ENCODE measurements around the gene TFDP3.

TFDP3 gene

GRCh38 chrX:133179500-133179899 is 38.7 kb downstream of the TFDP3 start:
- no peak for DNase-seq (ENCODE audit: low read depth in 2 of 2)
- no peak overlapping the region for H3K4me3 ChIP-seq (replicated peaks in 1 of 2; ENCODE audit: low read depth in 2 of 2, low read length in 2 of 2)
- TF ChIP-seq CTCF (IDR thresholded peaks at IDR 0.05; ENCODE audit: low read depth, low read length) = no peak

DNA sequence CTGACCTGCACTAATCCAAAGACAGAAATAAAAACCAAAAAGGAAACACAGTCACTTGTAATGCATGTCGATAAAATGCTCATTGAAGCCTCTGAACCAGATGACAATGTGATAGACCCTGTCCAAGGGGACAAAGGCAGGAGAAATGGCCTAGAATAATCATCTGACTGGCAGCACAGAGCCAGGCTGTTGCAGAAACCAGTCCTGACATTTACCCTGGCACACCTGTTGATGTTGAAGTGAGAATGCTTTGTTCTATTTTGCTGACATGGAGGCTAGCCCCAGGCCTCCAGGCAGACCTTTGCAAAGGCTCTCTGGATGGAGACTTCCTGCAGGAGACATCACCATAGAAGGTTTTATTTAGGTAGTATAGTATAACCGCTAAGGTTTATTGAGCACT is 41.0 kb downstream of the TFDP3 start:
- no peak for TF ChIP-seq CTCF (IDR thresholded peaks at IDR 0.05; ENCODE audit: low read depth, low read length)
- DNase-seq (ENCODE audit: low read depth in 2 of 2) = no peak

DNA sequence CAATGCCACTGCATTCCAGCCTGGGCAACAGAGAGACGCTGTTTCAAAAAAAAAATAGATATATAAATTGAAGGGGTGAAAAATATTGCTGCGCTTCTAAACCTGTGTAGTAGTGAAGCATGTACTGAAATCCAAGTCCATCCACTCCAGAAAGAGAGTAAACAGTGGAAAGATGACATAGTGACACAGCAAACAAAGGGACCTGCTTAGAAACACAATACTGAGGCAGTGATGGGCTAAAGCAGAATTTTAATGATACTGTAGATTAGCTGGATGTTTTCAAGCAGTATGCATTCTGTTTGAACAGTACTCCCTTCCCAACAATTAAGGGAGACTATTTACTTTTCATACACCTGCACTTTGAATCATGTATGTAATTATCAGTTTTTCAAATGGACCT is 42.5 kb downstream of the TFDP3 start:
- DNase-seq (ENCODE audit: low read depth in 2 of 2) = no peak
- no peak overlapping the region for H3K4me3 ChIP-seq (replicated peaks in 1 of 2; ENCODE audit: low read depth in 2 of 2, low read length in 2 of 2)
- TF ChIP-seq CTCF (IDR thresholded peaks at IDR 0.05; ENCODE audit: low read depth, low read length) = no peak

More for the DNA sequence above, 41.0 kb downstream of the TFDP3 start:
- no peak overlapping the region for H3K4me3 ChIP-seq (replicated peaks in 1 of 2; ENCODE audit: low read depth in 2 of 2, low read length in 2 of 2)

DNA sequence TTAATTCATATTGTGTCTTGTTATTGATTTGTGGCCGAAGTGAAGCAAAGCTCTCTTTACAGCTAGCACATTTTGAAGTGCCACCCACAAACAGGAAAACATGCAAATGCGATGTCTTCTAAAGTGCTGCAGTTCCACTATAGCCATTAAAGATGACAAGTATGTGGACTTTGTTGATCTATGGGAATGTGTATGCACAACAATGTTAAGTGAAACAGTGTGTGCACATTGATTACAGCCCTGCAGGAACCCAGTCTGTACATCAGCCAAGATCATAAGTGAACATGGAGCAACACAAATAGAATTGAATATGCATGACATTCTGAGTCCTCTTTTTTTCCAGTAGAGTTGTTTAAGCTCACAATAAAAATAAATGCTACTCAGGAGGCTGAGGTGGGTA is 43.0 kb downstream of the TFDP3 start:
- no peak for TF ChIP-seq CTCF (IDR thresholded peaks at IDR 0.05; ENCODE audit: low read depth, low read length)
- no peak overlapping the region for H3K4me3 ChIP-seq (replicated peaks in 1 of 2; ENCODE audit: low read depth in 2 of 2, low read length in 2 of 2)
- no peak for DNase-seq (ENCODE audit: low read depth in 2 of 2)

- no peak overlapping the region for H3K4me3 ChIP-seq (replicated peaks in 1 of 2; ENCODE audit: low read depth in 2 of 2, low read length in 2 of 2)
- TF ChIP-seq CTCF (IDR thresholded peaks at IDR 0.05; ENCODE audit: low read depth, low read length) = no peak
- peak; percentile 0 to 1 for DNase-seq (ENCODE audit: low read depth in 2 of 2)
Observed at GRCh38 chrX:133171962-133172708, 46.0 kb downstream of the TFDP3 start.

All from cardiac fibroblast (primary cell).